Natural killer cell (primary cell): ENCODE measurements around the gene HDGFL3. TPM values are rescaled to one million over a fixed set of nuclear protein-coding genes. Genes with fewer than 3 reads are reported as not detected.
A peak's percentile ranks its signal among the peaks of the same experiment; 100 is the strongest.

Experiments
- ATAC-seq, 3 donors: fragments of 150-1000 bp in 2 of 3; fragments of 200-7000 bp in 1 of 3; cut with Tn5 transposase; 1 replicate in 1 of 3; 2 replicates in 2 of 3; pipeline ENCODE4 v1.10.0; 2021; ENCODE audit warnings: mild to moderate bottlenecking in 2 of 3, moderate library complexity in 2 of 3
- DNase-seq, 2 donors: peaks; one replicate each; pipeline versions ENCODE4 v3.0.0 to v3.0.0-alpha.2; 2013 to 2021; ENCODE audit warnings: mixed read lengths in 1 of 2
- H3K27ac ChIP-seq: one replicate; pipeline ENCODE4 v1.5.1; 2013; ENCODE audit warnings: mild to moderate bottlenecking, low read length
- H3K27me3 ChIP-seq: one replicate; pipeline ENCODE4 v1.6.1; 2013; ENCODE audit warnings: low read length; ENCODE audit not compliant: control insufficient read depth, insufficient read depth
- H3K36me3 ChIP-seq: one replicate; pipeline ENCODE4 v1.6.1; 2013; ENCODE audit warnings: low read length; ENCODE audit not compliant: control insufficient read depth, insufficient read depth
- H3K4me1 ChIP-seq: one replicate; pipeline ENCODE4 v1.6.1; 2013; ENCODE audit warnings: low read length; ENCODE audit not compliant: control insufficient read depth, insufficient read depth
- H3K4me3 ChIP-seq: one replicate; pipeline ENCODE4 v1.5.1; 2013; ENCODE audit warnings: low read length
- H3K9me3 ChIP-seq: one replicate; pipeline ENCODE4 v1.6.1; 2013; ENCODE audit warnings: low read length; ENCODE audit not compliant: control insufficient read depth, insufficient read depth
- H3K27ac Mint-ChIP-seq, 2 donors: one replicate each; pipeline ENCODE4 v1.8.0; 2022; ENCODE audit warnings: mild to moderate bottlenecking in 2 of 2, mixed read lengths in 2 of 2, moderate library complexity in 1 of 2
- H3K27me3 Mint-ChIP-seq, 2 donors: one replicate each; pipeline ENCODE4 v1.8.0; 2022; ENCODE audit warnings: low read depth in 2 of 2, mixed read lengths in 2 of 2
- H3K36me3 Mint-ChIP-seq: one replicate; pipeline ENCODE4 v1.8.0; 2022; ENCODE audit warnings: mixed read lengths
- H3K4me1 Mint-ChIP-seq, 2 donors: one replicate each; pipeline ENCODE4 v1.8.0; 2022; ENCODE audit warnings: mixed read lengths in 2 of 2
- H3K4me3 Mint-ChIP-seq: one replicate; pipeline ENCODE4 v1.8.0; 2022; ENCODE audit warnings: mild to moderate bottlenecking, moderate library complexity, mixed read lengths
- H3K9me3 Mint-ChIP-seq, 2 donors: one replicate each; pipeline ENCODE4 v1.8.0; 2022; ENCODE audit warnings: mixed read lengths in 2 of 2
- WGBS: methylation state at CpG from one replicate; pipeline ENCODE4 v1.1.7; 2013; ENCODE audit warnings: missing lambda C conversion rate; ENCODE audit not compliant: insufficient coverage; 5-methylcytosine and 5-hydroxymethylcytosine counted together
- intact Hi-C: fragments of 100-400 bp; cut with micrococcal nuclease; formaldehyde crosslinking; loops from one replicate; pipeline ENCODE4 v1.14.2; 2022
- total RNA-seq, 4 donors: library from RNA; stranded (reverse); fragments of 120-200 nt in 1 of 4; gene quantifications; one replicate each; pipeline versions ENCODE4 v1.2.3 to v1.2.4, GENCODE V29; 2013 to 2022
- TF ChIP-seq, protein P1 (sequence below): fragments of 200-600 bp; IDR thresholded peaks from one replicate; pipeline ENCODE4 v1.8.0; 2022; ENCODE audit warnings: antibody characterized with exemption

Gene HDGFL3
- total RNA-seq, result 10 to 100 TPM; 13.0 to 25.3 (median 21.4) TPM
- total RNA-seq (2013), result 31.1 TPM

DNA sequence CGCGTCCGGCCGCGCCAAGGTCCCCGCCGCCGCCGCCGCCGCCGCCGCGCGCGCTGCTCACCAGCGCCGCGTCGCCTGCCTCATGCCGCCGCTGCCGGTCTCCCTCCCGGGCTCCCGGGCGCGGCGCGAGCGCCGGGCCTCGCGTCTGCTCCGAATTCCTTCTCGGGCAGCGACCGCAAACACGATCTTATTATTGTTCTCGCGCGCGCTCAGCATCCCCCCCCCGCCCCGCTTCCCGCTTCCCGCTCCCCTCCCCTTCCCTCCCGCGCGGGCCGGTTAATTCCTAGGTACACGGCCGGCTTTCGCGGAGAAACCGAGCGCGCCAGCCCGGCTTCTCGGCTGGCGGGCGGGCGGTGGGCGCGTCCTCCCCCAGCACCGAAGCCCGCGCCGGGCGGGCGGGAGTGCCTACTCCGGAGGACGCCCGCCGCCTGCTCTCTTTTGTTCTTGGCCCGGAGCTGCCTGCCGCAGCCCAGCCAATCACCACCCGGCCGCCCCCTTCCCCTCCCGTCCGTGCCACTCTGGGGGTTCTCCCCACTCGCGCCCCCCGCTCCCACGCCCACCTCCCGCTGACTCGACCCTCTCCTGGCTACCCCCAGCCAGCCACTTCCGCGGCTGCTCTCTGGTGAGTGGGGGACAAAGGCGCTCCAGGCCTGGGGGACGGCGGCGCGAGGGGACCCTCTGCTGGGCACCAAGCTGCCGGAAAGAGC, at the start of gene HDGFL3:
HDGFL3 (minus strand) TSS at position 164 of the 707 bp plus-strand sequence. CDS start 409 bp downstream, outside the sequence.
- WGBS, result under 1% methylated on average over 90 of the region's 94 CpGs
- no peaks in the 10 kb centered on the region for H3K9me3 ChIP-seq
- ATAC-seq (peak; percentile 47 to 65 (median 58)), DNase-seq (peak; percentile 39 to 43)
- no peaks in the 10 kb centered on the region for H3K9me3 Mint-ChIP-seq
- peaks cover 9% of the 10 kb centered on the region in 2 donors for H3K4me1 Mint-ChIP-seq
- no peaks in the 10 kb centered on the region for H3K36me3 Mint-ChIP-seq
- H3K4me3 ChIP-seq, result peak within 1 kb of the TSS; percentile 58
- H3K4me1 ChIP-seq, result peaks cover 10% of the 10 kb centered on the region
- intact Hi-C loops, result loop anchor here (10.0 kb wide), 1 partner anchor 193 kb away; the partner anchor contains the start of gene C15orf40
- TF ChIP-seq, protein P1, sequence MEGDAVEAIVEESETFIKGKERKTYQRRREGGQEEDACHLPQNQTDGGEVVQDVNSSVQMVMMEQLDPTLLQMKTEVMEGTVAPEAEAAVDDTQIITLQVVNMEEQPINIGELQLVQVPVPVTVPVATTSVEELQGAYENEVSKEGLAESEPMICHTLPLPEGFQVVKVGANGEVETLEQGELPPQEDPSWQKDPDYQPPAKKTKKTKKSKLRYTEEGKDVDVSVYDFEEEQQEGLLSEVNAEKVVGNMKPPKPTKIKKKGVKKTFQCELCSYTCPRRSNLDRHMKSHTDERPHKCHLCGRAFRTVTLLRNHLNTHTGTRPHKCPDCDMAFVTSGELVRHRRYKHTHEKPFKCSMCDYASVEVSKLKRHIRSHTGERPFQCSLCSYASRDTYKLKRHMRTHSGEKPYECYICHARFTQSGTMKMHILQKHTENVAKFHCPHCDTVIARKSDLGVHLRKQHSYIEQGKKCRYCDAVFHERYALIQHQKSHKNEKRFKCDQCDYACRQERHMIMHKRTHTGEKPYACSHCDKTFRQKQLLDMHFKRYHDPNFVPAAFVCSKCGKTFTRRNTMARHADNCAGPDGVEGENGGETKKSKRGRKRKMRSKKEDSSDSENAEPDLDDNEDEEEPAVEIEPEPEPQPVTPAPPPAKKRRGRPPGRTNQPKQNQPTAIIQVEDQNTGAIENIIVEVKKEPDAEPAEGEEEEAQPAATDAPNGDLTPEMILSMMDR, result no peak
- no peaks in the 10 kb centered on the region for H3K27me3 ChIP-seq
- H3K27ac ChIP-seq, result peak within 1 kb of the TSS; percentile 33
- peaks cover 0 to 3% of the 10 kb centered on the region in 2 donors for H3K27me3 Mint-ChIP-seq
- H3K36me3 ChIP-seq, result no peaks in the 10 kb centered on the region
- peak within 1 kb of the TSS; percentile 79 to 83 for H3K27ac Mint-ChIP-seq
- H3K4me3 Mint-ChIP-seq, result peak within 1 kb of the TSS; percentile 92

DNA sequence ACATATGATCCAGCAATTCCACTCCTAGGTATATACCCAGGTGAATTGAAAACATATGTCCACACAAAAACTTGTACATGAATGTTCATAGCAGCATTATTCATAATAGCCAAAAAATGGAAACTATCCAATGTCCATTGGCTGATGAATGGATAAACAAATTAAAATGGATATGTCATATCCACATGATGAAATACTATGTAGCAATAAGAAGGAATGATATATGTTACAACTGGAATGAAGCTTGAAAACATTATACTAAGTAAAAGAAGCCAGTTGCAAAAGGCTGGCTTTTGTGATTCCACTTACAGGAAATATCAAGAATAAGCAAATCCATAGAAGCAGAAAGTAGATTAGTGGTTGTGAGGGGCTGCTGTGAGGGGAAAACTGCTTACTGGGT, 43.2 kb upstream of the HDGFL3 start:
- Mint-ChIP-seq H3K9me3 (no peaks in the 10 kb centered on the region), H3K4me3 (no peak overlapping the region), H3K36me3 (no peaks in the 10 kb centered on the region), H3K4me1 (no peaks in the 10 kb centered on the region), H3K27ac (no peak overlapping the region), H3K27me3 (peaks cover 35 to 38% of the 10 kb centered on the region in 2 donors)
- H3K27ac ChIP-seq, result no peak overlapping the region
- no peak overlapping the region for H3K4me3 ChIP-seq
- no peak for DNase-seq
- TF ChIP-seq, protein P1, result no peak
- peaks cover 6% of the 10 kb centered on the region for H3K27me3 ChIP-seq
- intact Hi-C loops, result no loop called here
- ATAC-seq, result no peak
- H3K36me3 ChIP-seq, result no peaks in the 10 kb centered on the region
- H3K4me1 ChIP-seq, result no peaks in the 10 kb centered on the region
- no peaks in the 10 kb centered on the region for H3K9me3 ChIP-seq

DNA sequence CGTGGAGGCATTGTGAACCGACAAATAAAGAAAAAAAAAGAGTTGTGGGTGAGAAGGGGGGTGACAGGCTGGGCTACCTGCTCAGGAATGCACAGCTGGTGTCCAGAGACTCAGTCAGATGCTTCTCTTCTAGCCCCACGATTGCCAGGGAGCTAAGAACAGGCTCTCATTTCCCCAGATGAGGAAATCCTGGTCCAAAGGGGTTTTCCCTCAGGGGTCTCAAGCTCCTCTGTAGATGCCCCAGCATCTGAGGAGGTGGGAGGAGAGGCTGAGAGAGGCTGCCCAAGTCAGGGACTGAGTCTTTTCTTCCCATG, 41.4 kb upstream of the HDGFL3 start:
- ATAC-seq (no peak), DNase-seq (no peak)
- H3K4me3 Mint-ChIP-seq, result no peak overlapping the region
- H3K36me3 Mint-ChIP-seq, result no peaks in the 10 kb centered on the region
- H3K27ac Mint-ChIP-seq, result no peak overlapping the region
- TF ChIP-seq, protein P1, result no peak
- no peaks in the 10 kb centered on the region for H3K9me3 Mint-ChIP-seq
- H3K27me3 Mint-ChIP-seq, result peaks cover 37 to 44% of the 10 kb centered on the region in 2 donors
- 77% methylated on average over 1 of the region's 3 CpGs for WGBS
- H3K9me3 ChIP-seq, result no peaks in the 10 kb centered on the region
- peaks cover 6% of the 10 kb centered on the region for H3K27me3 ChIP-seq
- H3K27ac ChIP-seq, result no peak overlapping the region
- H3K4me1 Mint-ChIP-seq, result no peaks in the 10 kb centered on the region
- no peak overlapping the region for H3K4me3 ChIP-seq
- H3K4me1 ChIP-seq, result no peaks in the 10 kb centered on the region
- no peaks in the 10 kb centered on the region for H3K36me3 ChIP-seq
- intact Hi-C loops, result loop anchor here (5.0 kb wide), 1 partner anchor 308 kb away; no protein-coding TSS in a partner anchor
